Osteocyte (in vitro differentiated cells): ENCODE results near the gene HMGXB3. TPM values are rescaled to one million over a fixed set of nuclear protein-coding genes. Genes with fewer than 3 reads are reported as not detected.

ENCODE experiments used
- DNase-seq: peaks from one replicate; pipeline ENCODE4 v3.0.0; 2021; ENCODE audit warnings: mixed read lengths; ENCODE audit not compliant: unreplicated experiment; ENCODE audit errors: extremely low spot score
- H3K27ac Mint-ChIP-seq: one replicate; pipeline ENCODE4 v1.8.0; 2021; ENCODE audit warnings: mild to moderate bottlenecking, mixed read lengths; ENCODE audit not compliant: unreplicated experiment
- H3K27me3 Mint-ChIP-seq: one replicate; pipeline ENCODE4 v1.8.0; 2021; ENCODE audit warnings: mixed read lengths; ENCODE audit not compliant: unreplicated experiment
- H3K36me3 Mint-ChIP-seq: one replicate; pipeline ENCODE4 v1.8.0; 2021; ENCODE audit warnings: mixed read lengths; ENCODE audit not compliant: unreplicated experiment
- H3K4me1 Mint-ChIP-seq: one replicate; pipeline ENCODE4 v1.8.0; 2021; ENCODE audit warnings: mixed read lengths; ENCODE audit not compliant: unreplicated experiment
- H3K4me3 Mint-ChIP-seq: one replicate; pipeline ENCODE4 v1.8.0; 2021; ENCODE audit warnings: mild to moderate bottlenecking, moderate library complexity, mixed read lengths; ENCODE audit not compliant: unreplicated experiment
- H3K9me3 Mint-ChIP-seq: one replicate; pipeline ENCODE4 v1.8.0; 2021; ENCODE audit warnings: mixed read lengths; ENCODE audit not compliant: unreplicated experiment
- CTCF ChIP-seq: fragments of 200-600 bp; sonication (generic); IDR thresholded peaks from 2 replicates; pipeline ENCODE4 v1.5.0; 2021; ENCODE audit warnings: antibody characterized with exemption, mild to moderate bottlenecking, moderate library complexity
- total RNA-seq: library from RNA; stranded (reverse); gene quantifications from 2 replicates; pipeline ENCODE4 v1.2.1, GENCODE V29; 2021

The HMGXB3 gene
- total RNA-seq, 1 donor from 2014 or later, result 58.6 TPM

- DNase-seq, result no peak
- H3K9me3 Mint-ChIP-seq, result no peaks in the 10 kb centered on the region
- no peak for TF ChIP-seq CTCF
- no peaks in the 10 kb centered on the region for H3K27me3 Mint-ChIP-seq
- H3K4me3 Mint-ChIP-seq, result no peak overlapping the region
- H3K4me1 Mint-ChIP-seq, result peaks cover 50% of the 10 kb centered on the region
- H3K36me3 Mint-ChIP-seq, result no peaks in the 10 kb centered on the region
- H3K27ac Mint-ChIP-seq, result no peak overlapping the region
Observed at GRCh38 chr5:150063638-150064037, 63.1 kb downstream of the HMGXB3 start.

- TF ChIP-seq CTCF, result no peak
- Mint-ChIP-seq H3K27me3 (no peaks in the 10 kb centered on the region), H3K4me1 (peaks cover 46% of the 10 kb centered on the region), H3K9me3 (no peaks in the 10 kb centered on the region), H3K4me3 (no peak overlapping the region), H3K27ac (peak overlapping the region; percentile 75), H3K36me3 (no peaks in the 10 kb centered on the region)
- no peak for DNase-seq
Observed at GRCh38 chr5:150064681-150065220, 64.2 kb downstream of the HMGXB3 start.

DNA sequence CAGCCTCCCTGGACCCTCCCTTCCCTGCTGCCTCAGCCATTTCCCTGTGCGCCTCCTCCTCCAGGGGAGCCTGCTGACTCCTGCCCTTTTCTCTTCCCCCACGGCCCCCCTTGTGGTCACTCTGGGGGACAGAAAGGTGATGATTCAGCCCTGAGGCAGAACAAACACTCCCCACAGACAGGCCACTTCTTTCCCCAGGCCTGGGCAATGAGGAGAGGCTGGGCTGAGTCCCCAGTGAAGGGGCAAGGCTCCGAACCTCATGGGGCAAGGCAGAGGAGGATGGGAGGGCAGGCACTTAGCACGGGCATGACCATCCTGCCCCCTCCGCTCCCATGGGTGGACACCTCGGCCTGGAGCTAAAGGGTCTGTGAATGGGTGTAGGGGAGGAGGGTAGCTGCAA lies 64.8 kb downstream of the HMGXB3 start:
- H3K4me1 Mint-ChIP-seq, result peaks cover 46% of the 10 kb centered on the region
- no peaks in the 10 kb centered on the region for H3K36me3 Mint-ChIP-seq
- peak overlapping the region; percentile 75 for H3K27ac Mint-ChIP-seq
- TF ChIP-seq CTCF, result no peak
- no peak overlapping the region for H3K4me3 Mint-ChIP-seq
- no peak for DNase-seq
- H3K9me3 Mint-ChIP-seq, result no peaks in the 10 kb centered on the region
- no peaks in the 10 kb centered on the region for H3K27me3 Mint-ChIP-seq

DNA sequence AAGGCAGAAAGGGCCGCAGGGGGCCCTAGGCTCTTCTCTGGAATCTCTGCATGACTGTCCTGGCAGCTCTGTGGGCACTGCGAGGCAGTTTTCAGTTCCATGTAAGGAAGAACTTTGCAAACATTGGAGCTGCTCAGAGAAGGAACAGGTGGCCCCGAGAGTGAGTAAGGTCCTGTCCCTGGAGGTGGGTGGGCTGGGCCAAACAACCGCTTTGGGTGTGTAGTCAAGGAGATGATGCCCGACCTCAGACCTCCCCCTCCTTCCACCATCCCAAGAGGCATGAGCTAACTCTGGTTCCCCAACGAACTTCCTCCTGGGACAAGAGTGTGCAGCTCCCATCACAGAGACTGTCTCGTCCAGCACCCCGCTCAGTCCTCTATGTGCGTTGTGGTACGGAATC lies 65.3 kb downstream of the HMGXB3 start:
- H3K4me1 Mint-ChIP-seq, result peaks cover 46% of the 10 kb centered on the region
- H3K36me3 Mint-ChIP-seq, result no peaks in the 10 kb centered on the region
- H3K4me3 Mint-ChIP-seq, result no peak overlapping the region
- no peaks in the 10 kb centered on the region for H3K27me3 Mint-ChIP-seq
- TF ChIP-seq CTCF, result no peak
- H3K27ac Mint-ChIP-seq, result peak overlapping the region; percentile 75
- no peak for DNase-seq
- H3K9me3 Mint-ChIP-seq, result no peaks in the 10 kb centered on the region

DNA sequence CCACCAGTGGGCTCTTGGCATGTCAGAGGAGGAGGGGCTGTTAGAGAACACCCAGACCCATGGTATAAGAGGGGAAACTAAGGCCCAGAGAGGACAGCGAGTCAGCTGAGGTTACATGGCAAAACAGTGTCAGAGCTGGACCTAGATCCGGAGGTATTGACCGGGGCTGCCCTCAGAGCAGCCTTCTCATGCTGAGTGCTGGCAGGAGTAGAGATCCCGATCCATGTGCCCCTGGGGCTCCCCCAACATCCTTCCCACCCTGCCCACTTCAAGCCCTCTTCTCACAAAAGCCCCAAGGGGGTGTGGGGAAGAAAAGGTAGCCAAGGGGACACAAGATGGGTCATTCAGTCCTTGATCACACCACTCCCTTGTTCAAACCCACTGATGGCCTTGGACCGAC lies 65.9 kb downstream of the HMGXB3 start:
- no peak for TF ChIP-seq CTCF
- Mint-ChIP-seq H3K9me3 (no peaks in the 10 kb centered on the region), H3K36me3 (no peaks in the 10 kb centered on the region), H3K27ac (peak overlapping the region; percentile 75), H3K27me3 (no peaks in the 10 kb centered on the region), H3K4me3 (no peak overlapping the region), H3K4me1 (peaks cover 46% of the 10 kb centered on the region)
- DNase-seq, result no peak
